ENCODE results near the gene NAXE. TPM values are rescaled to one million over a fixed set of nuclear protein-coding genes. Genes with fewer than 3 reads are reported as not detected.

The NAXE gene
- total and polyA plus RNA-seq, 2 of the 13 experiments (the other 11 are each of a cell fraction or from before 2014, with no cell fraction given) = 39.4 to 59.4 TPM

GRCh38 chr1:156591432-156592157, at the start of gene NAXE (continued):
- TF ChIP-seq ZEB1 (IDR thresholded peaks at IDR 0.05; ENCODE audit: insufficient replicate concordance, low read depth) = no peak
- no peak for TF ChIP-seq FUBP1 (CRISPR knock-in tag; IDR thresholded peaks at IDR 0.05; ENCODE audit: borderline replicate concordance)
- TF ChIP-seq U2AF1 (optimal IDR thresholded peaks at IDR 0.05; ENCODE audit: low read depth, low read length) = no peak
- TF ChIP-seq USF2 (IDR thresholded peaks at IDR 0.05; ENCODE audit: low read depth, low read length) = no peak
- no peak for TF ChIP-seq USF2 (CRISPR knock-in tag; IDR thresholded peaks at IDR 0.05; ENCODE audit: borderline replicate concordance)
- no peak; the same call in 1 of the 2 replicates for TF ChIP-seq ZNF639 (CRISPR knock-in tag; conservative IDR thresholded peaks at IDR 0.05)
- TF ChIP-seq ZNF883 (CRISPR knock-in tag; IDR thresholded peaks at IDR 0.05; ENCODE audit: not compliant biosample characterization) = no peak
- 0 out of 2 replicates have a peak, but pooled peaks have one; percentile 50 for TF ChIP-seq ZNF136 (CRISPR knock-in tag; IDR thresholded peaks at IDR 0.05; ENCODE audit: low read depth)
- no peak for TF ChIP-seq ZBTB1 (CRISPR knock-in tag; IDR thresholded peaks at IDR 0.05; ENCODE audit: borderline replicate concordance)
- no peak; the same call in 1 of the 2 replicates for TF ChIP-seq ZNF274 (CRISPR knock-in tag; IDR thresholded peaks at IDR 0.05)
- TF ChIP-seq ZBTB7B (CRISPR knock-in tag; IDR thresholded peaks at IDR 0.05) = no peak
- TF ChIP-seq, protein P1, sequence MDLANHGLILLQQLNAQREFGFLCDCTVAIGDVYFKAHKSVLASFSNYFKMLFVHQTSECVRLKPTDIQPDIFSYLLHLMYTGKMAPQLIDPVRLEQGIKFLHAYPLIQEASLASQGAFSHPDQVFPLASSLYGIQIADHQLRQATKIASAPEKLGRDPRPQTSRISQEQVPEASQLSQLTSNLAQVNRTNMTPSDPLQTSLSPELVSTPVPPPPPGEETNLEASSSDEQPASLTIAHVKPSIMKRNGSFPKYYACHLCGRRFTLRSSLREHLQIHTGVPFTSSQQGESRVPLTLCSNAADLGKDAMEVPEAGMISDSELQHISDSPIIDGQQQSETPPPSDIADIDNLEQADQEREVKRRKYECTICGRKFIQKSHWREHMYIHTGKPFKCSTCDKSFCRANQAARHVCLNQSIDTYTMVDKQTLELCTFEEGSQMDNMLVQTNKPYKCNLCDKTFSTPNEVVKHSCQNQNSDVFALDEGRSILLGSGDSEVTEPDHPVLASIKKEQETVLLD (CRISPR knock-in tag; IDR thresholded peaks at IDR 0.05; ENCODE audit: low read depth) = no peak
- no peak for TF ChIP-seq SIX4 (CRISPR knock-in tag; IDR thresholded peaks at IDR 0.05)
- TF ChIP-seq KLF11 (CRISPR knock-in tag; IDR thresholded peaks at IDR 0.05) = no peak
- no peak for TF ChIP-seq RFX1 (IDR thresholded peaks at IDR 0.05)
- TF ChIP-seq ZNF512 (CRISPR knock-in tag; IDR thresholded peaks at IDR 0.05) = no peak
- no peak for TF ChIP-seq ZNF878 (CRISPR knock-in tag; IDR thresholded peaks at IDR 0.05)
- no peak for TF ChIP-seq ZKSCAN5 (CRISPR knock-in tag; IDR thresholded peaks at IDR 0.05)
- no peak for TF ChIP-seq ZNF577 (CRISPR knock-in tag; IDR thresholded peaks at IDR 0.05; ENCODE audit: borderline replicate concordance, low read depth)
- no peak for TF ChIP-seq ZNF446 (CRISPR knock-in tag; IDR thresholded peaks at IDR 0.05)
- TF ChIP-seq DRAP1 (CRISPR knock-in tag; IDR thresholded peaks at IDR 0.05) = peak; percentile 40; the same call in 1 of the 2 replicates

Measured in HepG2 (cell line).